Gastroesophageal sphincter (tissue), 3 donors: ENCODE measurements around the gene FBXL16.

Experiments
- EP300 ChIP-seq: sonication (generic); formaldehyde crosslinking; IDR thresholded peaks from one replicate; pipeline ENCODE4 v1.6.1; 2017; ENCODE audit warnings: antibody characterized with exemption, mild to moderate bottlenecking
- POLR2A ChIP-seq, 2 donors: fragments of 450-650 bp; IDR thresholded peaks; one replicate each; pipeline ENCODE4 v1.6.1; 2017; ENCODE audit warnings: antibody characterized with exemption in 2 of 2, mild to moderate bottlenecking in 2 of 2, moderate library complexity in 1 of 2
- POLR2AphosphoS5 ChIP-seq: sonication (generic); formaldehyde crosslinking; IDR thresholded peaks from one replicate; pipeline ENCODE4 v1.6.1; 2017; ENCODE audit warnings: antibody characterized with exemption
- TF ChIP-seq, protein P1 (sequence below), 4 experiments: fragments of 200-600 bp in 2 of 4; fragments of 450-650 bp in 2 of 4; sonication (generic) in 1 of 4; IDR thresholded peaks; one replicate each; pipeline ENCODE4 v1.5.1; 2017 to 2019; ENCODE audit warnings: antibody characterized with exemption in 4 of 4, mild to moderate bottlenecking in 2 of 4, moderate library complexity in 2 of 4

DNA sequence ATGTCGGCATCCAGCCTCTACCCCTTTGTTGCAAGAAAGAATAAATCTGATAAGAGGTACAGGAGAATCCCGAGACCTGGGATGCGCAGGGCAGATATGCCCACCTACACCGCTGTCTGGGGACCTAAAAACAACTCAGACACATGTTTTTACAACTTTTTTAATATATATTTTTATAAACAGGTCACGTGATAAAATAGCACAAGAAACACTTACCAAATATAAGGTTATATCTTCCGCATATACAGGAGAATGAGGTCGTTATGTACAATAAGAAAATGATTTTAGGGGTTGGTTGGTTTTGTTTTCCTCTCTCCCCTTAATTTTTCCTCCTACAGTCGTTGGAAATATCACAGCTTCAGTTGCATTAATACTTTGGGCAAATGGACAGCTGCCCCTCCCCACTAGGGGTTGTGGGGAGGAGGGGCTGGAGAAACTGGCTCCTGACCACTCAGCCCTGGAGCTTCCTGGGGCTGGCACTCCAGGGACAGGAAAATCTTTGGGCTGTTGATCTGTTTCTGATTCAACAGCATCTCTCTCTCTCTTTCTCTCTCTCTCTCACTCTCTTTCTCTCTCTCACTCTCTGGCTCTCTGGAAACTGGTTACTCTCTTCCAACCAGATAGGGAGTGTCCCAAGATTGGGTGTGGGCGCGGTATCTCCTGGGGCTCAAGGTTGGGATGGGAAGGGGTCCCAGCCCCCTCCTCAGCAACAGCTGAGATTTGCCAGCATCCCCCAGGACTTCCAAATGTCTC, 13.1 kb downstream of the FBXL16 start:
- TF ChIP-seq, protein P1, sequence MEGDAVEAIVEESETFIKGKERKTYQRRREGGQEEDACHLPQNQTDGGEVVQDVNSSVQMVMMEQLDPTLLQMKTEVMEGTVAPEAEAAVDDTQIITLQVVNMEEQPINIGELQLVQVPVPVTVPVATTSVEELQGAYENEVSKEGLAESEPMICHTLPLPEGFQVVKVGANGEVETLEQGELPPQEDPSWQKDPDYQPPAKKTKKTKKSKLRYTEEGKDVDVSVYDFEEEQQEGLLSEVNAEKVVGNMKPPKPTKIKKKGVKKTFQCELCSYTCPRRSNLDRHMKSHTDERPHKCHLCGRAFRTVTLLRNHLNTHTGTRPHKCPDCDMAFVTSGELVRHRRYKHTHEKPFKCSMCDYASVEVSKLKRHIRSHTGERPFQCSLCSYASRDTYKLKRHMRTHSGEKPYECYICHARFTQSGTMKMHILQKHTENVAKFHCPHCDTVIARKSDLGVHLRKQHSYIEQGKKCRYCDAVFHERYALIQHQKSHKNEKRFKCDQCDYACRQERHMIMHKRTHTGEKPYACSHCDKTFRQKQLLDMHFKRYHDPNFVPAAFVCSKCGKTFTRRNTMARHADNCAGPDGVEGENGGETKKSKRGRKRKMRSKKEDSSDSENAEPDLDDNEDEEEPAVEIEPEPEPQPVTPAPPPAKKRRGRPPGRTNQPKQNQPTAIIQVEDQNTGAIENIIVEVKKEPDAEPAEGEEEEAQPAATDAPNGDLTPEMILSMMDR (IDR thresholded peaks at IDR 0.05), result no peak
- TF ChIP-seq POLR2A (IDR thresholded peaks at IDR 0.05) (no peak), POLR2AphosphoS5 (no peak), EP300 (no peak)
